HG03108 (cell line): ENCODE measurements around the gene RUVBL1.

ENCODE experiments used
- ATAC-seq: cut with Tn5 transposase; IDR thresholded peaks from one replicate; pipeline ENCODE4 v1.9.1; 2021; ENCODE audit warnings: moderate library complexity; ENCODE audit not compliant: unreplicated experiment

The RUVBL1 gene

GRCh38 chr3:128083980-128084674 is 39.5 kb downstream of the RUVBL1 start:
- ATAC-seq = no peak

- no peak for ATAC-seq
These were observed 40.2 kb downstream of the RUVBL1 start for GRCh38 chr3:128083396-128083795.

GRCh38 chr3:128082546-128082945 is 41.1 kb downstream of the RUVBL1 start:
- no peak for ATAC-seq

- no peak for ATAC-seq
These were observed 41.8 kb downstream of the RUVBL1 start for GRCh38 chr3:128081846-128082245.

GRCh38 chr3:128081226-128081625 is 42.4 kb downstream of the RUVBL1 start:
- ATAC-seq = no peak

GRCh38 chr3:128080323-128081080 is 43.1 kb downstream of the RUVBL1 start:
- no peak for ATAC-seq

- ATAC-seq = no peak
These were observed 43.8 kb downstream of the RUVBL1 start for GRCh38 chr3:128079823-128080222.

- ATAC-seq = no peak
These were observed 44.7 kb downstream of the RUVBL1 start for GRCh38 chr3:128078875-128079274.

GRCh38 chr3:128078322-128078721 is 45.3 kb downstream of the RUVBL1 start:
- no peak for ATAC-seq

- ATAC-seq = no peak
These were observed 45.9 kb downstream of the RUVBL1 start for GRCh38 chr3:128077665-128078064.

GRCh38 chr3:128077202-128077624 is 46.4 kb downstream of the RUVBL1 start:
- ATAC-seq = no peak

- ATAC-seq = no peak
These were observed 47.0 kb downstream of the RUVBL1 start for GRCh38 chr3:128076483-128077201.

- peak; percentile 58 for ATAC-seq
These were observed 47.8 kb downstream of the RUVBL1 start for GRCh38 chr3:128075522-128076482.

- no peak for ATAC-seq
These were observed 48.6 kb downstream of the RUVBL1 start for GRCh38 chr3:128074851-128075521.

GRCh38 chr3:128073807-128074206 is 49.8 kb downstream of the RUVBL1 start:
- ATAC-seq = no peak

- ATAC-seq = no peak
These were observed 50.4 kb downstream of the RUVBL1 start for GRCh38 chr3:128073185-128073725.

- no peak for ATAC-seq
These were observed 51.0 kb downstream of the RUVBL1 start for GRCh38 chr3:128072454-128073184.

GRCh38 chr3:128071771-128072453 is 51.7 kb downstream of the RUVBL1 start:
- ATAC-seq = no peak
